Tibial artery (tissue), 4 donors: ENCODE results near the gene CGNL1.

ENCODE experiments used
- DNase-seq, 2 donors: peaks; one replicate each; pipeline ENCODE4 v3.0.0-alpha.2; 2019
- H3K27ac ChIP-seq, 2 donors: fragments of 200-600 bp; sonication (generic) in 1 of 2; 1 replicate in 1 of 2; 2 replicates in 1 of 2; pipeline ENCODE4 v1.5.1; 2018 to 2019; ENCODE audit warnings: mild to moderate bottlenecking in 1 of 2
- H3K27me3 ChIP-seq, 2 donors: fragments of 200-600 bp; sonication (generic) in 1 of 2; one replicate each; pipeline versions ENCODE4 v1.5.1 to v1.6.0; 2016 to 2019
- H3K36me3 ChIP-seq, 3 donors: fragments of 200-600 bp; sonication (generic) in 2 of 3; one replicate each; pipeline ENCODE4 v1.5.1; 2016 to 2019; ENCODE audit warnings: mild to moderate bottlenecking in 2 of 3
- H3K4me1 ChIP-seq, 4 donors: fragments of 200-600 bp; sonication (generic) in 2 of 4; 1 replicate in 3 of 4; 2 replicates in 1 of 4; pipeline ENCODE4 v1.5.1; 2016 to 2019
- H3K4me3 ChIP-seq, 2 donors: fragments of 200-600 bp; sonication (generic) in 1 of 2; 1 replicate in 1 of 2; 2 replicates in 1 of 2; pipeline ENCODE4 v1.5.1; 2018 to 2019; ENCODE audit warnings: mild to moderate bottlenecking in 2 of 2
- H3K9me3 ChIP-seq, 3 donors: fragments of 200-600 bp; sonication (generic) in 1 of 3; one replicate each; pipeline ENCODE4 v1.5.1; 2016 to 2019
- CTCF ChIP-seq, 2 experiments: fragments of 200-600 bp in 1 of 2; fragments of 450-650 bp in 1 of 2; IDR thresholded peaks; one replicate each; pipeline ENCODE4 v1.5.1; 2017 to 2019; ENCODE audit warnings: antibody characterized with exemption in 2 of 2, mild to moderate bottlenecking in 1 of 2, moderate library complexity in 1 of 2
- intact Hi-C: fragments of 100-400 bp; cut with DNase I; formaldehyde crosslinking; loops from one replicate; pipeline ENCODE4 v1.15.0; 2023; ENCODE audit warnings: low total_unique reads

The CGNL1 gene

GRCh38 chr15:57343498-57343897, 32.8 kb upstream of the CGNL1 start:
- intact Hi-C loops = loop anchor here (5.0 kb wide), 2 partner anchors 184 to 199 kb away; no protein-coding TSS in a partner anchor

GRCh38 chr15:57344282-57344681, 32.0 kb upstream of the CGNL1 start:
- intact Hi-C loops = loop anchor here (5.0 kb wide), 2 partner anchors 183 to 198 kb away; no protein-coding TSS in a partner anchor
- no peak for DNase-seq
- H3K27ac ChIP-seq = no peak overlapping the region
- H3K4me1 ChIP-seq = no peaks in the 10 kb centered on the region
- no peak for TF ChIP-seq CTCF (IDR thresholded peaks at IDR 0.05)
- H3K4me3 ChIP-seq = no peak overlapping the region
- no peaks in the 10 kb centered on the region for H3K27me3 ChIP-seq
- no peaks in the 10 kb centered on the region for H3K9me3 ChIP-seq
- H3K36me3 ChIP-seq = no peaks in the 10 kb centered on the region

More at GRCh38 chr15:57343498-57343897, 32.8 kb upstream of the CGNL1 start:
- Histone ChIP-seq H3K4me3 (no peak overlapping the region), H3K27me3 (no peaks in the 10 kb centered on the region), H3K27ac (no peak overlapping the region), H3K36me3 (no peaks in the 10 kb centered on the region), H3K4me1 (peaks cover 0 to 2% (median 0%) of the 10 kb centered on the region in 4 donors), H3K9me3 (no peaks in the 10 kb centered on the region)
- DNase-seq = no peak
- no peak for TF ChIP-seq CTCF (IDR thresholded peaks at IDR 0.05)

- intact Hi-C loops = no loop called here
- TF ChIP-seq CTCF (IDR thresholded peaks at IDR 0.05) = no peak
- H3K27ac ChIP-seq = no peak overlapping the region
Measured at GRCh38 chr15:57345584-57345983, 30.7 kb upstream of the CGNL1 start.

GRCh38 chr15:57348081-57348480, 28.2 kb upstream of the CGNL1 start:
- Histone ChIP-seq H3K4me3 (no peak overlapping the region), H3K9me3 (no peaks in the 10 kb centered on the region), H3K27ac (no peak overlapping the region), H3K4me1 (no peaks in the 10 kb centered on the region), H3K27me3 (no peaks in the 10 kb centered on the region), H3K36me3 (no peaks in the 10 kb centered on the region)
- no peak for TF ChIP-seq CTCF (IDR thresholded peaks at IDR 0.05)
- intact Hi-C loops = no loop called here
- DNase-seq = no peak

More at GRCh38 chr15:57345584-57345983, 30.7 kb upstream of the CGNL1 start:
- Histone ChIP-seq H3K9me3 (no peaks in the 10 kb centered on the region), H3K4me3 (no peak overlapping the region), H3K27me3 (no peaks in the 10 kb centered on the region), H3K4me1 (no peaks in the 10 kb centered on the region), H3K36me3 (no peaks in the 10 kb centered on the region)
- DNase-seq = no peak

GRCh38 chr15:57352535-57353316, 23.6 kb upstream of the CGNL1 start:
- no peaks in the 10 kb centered on the region for H3K9me3 ChIP-seq
- H3K36me3 ChIP-seq = no peaks in the 10 kb centered on the region
- no peak for TF ChIP-seq CTCF (IDR thresholded peaks at IDR 0.05)
- no peak for DNase-seq
- H3K27me3 ChIP-seq = peaks cover 0 to 7% of the 10 kb centered on the region in 2 donors
- no peaks in the 10 kb centered on the region for H3K4me1 ChIP-seq
- H3K4me3 ChIP-seq = no peak overlapping the region
- no peak overlapping the region for H3K27ac ChIP-seq
- intact Hi-C loops = no loop called here
